Erythroblast (primary cell): Measurements from ENCODE around the gene CDHR3.
"Not testable (repeated sequence)": the region's sequence is repeated elsewhere in the genome, so short reads cannot be mapped to it uniquely, and the experiment has no call there.

Experiments
- DNase-seq, 2 experiments: peaks; one replicate each; lab custom pipeline; 2025; lab: John Stamatoyannopoulos, UW
- GATA1 ChIP-seq: IDR thresholded peaks from 2 replicates; pipeline ENCODE4 v1.6.1; 2011; ENCODE audit warnings: low read depth, mild to moderate bottlenecking, control low read depth, low read length, moderate library complexity
- POLR2A ChIP-seq: IDR thresholded peaks from 2 replicates; pipeline ENCODE4 v1.6.1; 2011; ENCODE audit warnings: mild to moderate bottlenecking, low read length

The CDHR3 gene

DNA sequence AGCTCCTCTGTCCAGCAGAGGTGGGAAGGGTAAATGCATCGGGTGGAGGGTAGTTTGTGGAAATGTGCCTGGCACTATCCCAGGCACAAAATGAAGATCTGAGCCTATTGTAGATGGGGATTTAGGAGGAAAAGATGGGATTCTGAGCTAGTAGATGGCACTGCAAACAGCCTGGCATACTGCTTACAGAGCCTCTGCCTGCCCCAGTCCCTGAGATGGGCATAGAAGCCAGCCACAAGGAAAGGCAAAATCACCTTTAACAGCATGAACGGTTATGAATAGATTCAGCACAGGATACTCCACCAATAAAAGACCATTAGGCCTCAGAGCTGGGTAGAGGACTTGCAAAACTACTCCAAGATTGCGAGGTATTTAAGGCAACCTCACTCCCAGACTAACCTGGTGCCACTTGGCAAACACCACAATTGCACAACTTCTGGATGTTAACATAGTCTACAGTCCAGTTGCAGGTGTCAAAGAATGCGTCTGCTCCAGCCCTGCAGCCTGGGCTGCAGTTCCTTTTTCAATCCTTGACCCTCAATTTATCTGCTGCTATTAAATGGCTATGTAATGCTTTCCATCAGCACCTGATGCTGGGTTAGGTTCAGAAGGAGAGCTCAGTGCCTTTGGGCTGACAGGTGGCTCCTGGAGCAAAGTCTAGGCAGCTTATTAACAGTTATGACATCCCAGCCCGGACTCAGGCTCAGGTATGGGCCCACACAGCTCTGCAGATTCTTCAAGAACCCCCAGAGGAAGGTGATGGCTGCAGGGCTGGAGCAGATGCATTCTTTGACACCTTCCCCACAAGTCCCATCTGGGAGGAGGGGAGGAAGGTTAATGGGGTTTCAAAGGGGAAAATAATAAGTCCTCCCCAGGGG, 34.0 kb downstream of the CDHR3 start:
- no peak for DNase-seq
- no peak for TF ChIP-seq POLR2A

DNA sequence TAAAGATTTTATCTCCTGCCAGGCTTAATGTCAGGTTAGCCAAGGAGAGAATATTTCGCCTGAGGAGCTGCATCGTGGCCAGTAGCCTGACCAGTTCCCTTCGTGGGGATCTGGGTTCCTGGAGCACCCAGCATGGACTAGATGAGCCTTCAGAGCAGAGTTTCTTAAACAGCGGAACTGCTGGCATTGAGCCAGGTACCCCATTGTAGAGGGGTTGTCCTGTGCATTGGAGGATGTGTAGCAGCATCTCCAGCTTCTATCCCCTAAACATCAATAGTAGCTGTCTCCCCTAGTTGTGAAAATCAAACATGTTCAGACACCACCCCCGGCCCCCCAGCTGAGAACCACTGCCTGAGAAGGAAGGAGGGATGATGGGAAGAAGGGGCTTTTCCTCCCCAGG, 36.2 kb downstream of the CDHR3 start:
- TF ChIP-seq GATA1 (no peak), POLR2A (no peak)
- no peak for DNase-seq

DNA sequence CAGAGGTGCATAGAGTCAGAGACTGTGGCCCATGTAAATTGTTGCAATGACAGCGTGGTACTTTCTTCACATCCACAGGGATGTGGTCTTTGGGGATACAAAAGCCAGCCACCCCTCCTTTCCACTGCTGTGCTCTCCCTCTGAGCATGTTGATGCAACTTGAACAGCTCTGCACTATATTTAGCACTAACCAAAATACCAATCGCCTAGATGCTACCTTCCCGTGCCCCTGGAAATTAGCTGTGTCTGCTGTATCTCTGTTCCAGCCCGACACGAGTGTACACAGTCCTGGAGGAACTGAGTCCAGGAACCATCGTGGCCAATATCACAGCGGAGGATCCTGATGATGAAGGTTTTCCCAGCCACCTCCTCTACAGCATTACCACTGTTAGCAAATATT, 38.1 kb downstream of the CDHR3 start:
- TF ChIP-seq GATA1 = no peak
- TF ChIP-seq POLR2A = no peak
- DNase-seq = no peak

DNA sequence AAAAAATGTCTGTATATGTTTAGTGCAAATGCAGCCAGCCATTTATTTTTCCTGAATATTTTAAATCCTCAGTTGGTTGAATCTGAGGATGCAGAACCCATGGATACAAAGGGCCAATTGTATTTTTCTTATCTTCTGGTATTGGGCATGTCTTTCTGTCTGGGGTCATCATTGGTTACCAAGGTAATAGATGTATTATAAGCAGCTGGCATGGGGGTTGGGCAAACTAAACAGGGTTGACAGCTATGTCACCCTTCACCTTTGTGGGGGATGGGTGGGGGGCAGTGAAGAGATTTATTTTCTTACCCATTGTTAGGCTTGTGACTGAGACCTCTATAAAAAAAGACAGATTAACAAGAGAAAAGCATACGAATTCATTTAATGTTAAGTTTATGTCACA, 38.8 kb downstream of the CDHR3 start:
- TF ChIP-seq GATA1 (no peak), POLR2A (no peak)
- no peak for DNase-seq

DNA sequence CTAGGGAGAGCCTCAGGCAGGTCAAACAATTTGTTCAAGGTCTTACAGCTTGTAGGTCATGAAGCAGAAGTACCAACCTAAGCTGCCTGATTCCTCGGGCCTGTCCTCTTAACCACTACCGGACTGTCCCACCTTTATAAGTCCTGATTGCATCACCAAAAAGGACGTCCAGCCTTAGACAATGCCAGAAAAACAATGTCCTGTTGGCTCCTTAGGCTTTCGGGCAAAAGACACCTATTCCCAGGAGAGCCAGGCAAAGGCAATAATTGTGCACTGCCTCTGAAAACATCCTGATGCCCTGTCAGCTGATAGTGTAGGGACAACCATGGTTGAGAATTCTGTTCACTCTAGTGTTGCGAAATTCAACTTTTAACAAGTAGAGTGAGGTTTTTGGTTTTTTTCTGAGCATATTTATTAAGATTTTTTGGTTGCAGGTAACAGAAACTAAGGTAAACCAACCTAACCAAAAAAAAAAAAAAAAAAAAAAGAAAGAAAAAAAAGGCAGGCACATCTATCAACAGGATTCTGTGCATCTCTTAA, 40.5 kb downstream of the CDHR3 start:
- TF ChIP-seq POLR2A (no peak), GATA1 (no peak)
- DNase-seq = no peak

DNA sequence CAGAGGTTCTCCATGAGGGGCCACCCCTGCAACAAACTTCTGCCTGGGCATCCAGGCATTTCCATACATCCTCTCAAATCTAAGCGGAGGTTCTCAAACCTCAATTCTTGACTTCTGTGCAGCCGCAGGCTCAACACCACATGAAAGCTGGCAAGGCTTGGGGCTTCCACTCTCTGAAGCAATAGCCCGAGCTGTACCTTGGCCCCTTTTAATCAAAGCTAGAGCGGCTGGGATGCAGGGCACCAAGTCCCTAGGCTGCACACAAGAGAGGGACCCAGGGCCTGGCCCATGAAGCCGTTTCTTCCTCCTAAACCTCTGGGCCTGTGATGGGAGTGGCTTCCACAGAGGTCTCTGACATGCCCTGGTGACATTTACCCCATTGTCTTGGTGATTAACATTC, 43.8 kb downstream of the CDHR3 start:
- no peak for DNase-seq
- TF ChIP-seq GATA1 = no peak
- no peak for TF ChIP-seq POLR2A

DNA sequence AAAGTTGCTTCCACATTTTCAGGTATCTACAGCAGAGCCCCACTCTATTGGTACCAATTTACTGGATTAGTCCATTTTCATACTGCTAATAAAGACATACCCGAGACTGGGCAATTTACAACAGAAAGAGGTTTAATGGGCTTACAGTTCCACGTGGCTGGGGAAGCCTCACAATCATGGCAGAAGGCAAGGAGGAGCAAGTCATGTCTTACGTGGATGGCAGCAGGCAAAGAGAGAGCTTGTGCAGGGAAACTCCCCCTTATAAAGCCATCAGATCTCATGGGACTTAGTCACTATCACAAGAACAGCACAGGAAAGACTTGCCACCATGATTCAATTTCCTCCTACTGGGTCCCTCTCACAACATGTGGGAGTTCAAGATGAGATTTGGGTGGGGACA, 44.7 kb downstream of the CDHR3 start:
- not testable (repeated sequence) for DNase-seq

DNA sequence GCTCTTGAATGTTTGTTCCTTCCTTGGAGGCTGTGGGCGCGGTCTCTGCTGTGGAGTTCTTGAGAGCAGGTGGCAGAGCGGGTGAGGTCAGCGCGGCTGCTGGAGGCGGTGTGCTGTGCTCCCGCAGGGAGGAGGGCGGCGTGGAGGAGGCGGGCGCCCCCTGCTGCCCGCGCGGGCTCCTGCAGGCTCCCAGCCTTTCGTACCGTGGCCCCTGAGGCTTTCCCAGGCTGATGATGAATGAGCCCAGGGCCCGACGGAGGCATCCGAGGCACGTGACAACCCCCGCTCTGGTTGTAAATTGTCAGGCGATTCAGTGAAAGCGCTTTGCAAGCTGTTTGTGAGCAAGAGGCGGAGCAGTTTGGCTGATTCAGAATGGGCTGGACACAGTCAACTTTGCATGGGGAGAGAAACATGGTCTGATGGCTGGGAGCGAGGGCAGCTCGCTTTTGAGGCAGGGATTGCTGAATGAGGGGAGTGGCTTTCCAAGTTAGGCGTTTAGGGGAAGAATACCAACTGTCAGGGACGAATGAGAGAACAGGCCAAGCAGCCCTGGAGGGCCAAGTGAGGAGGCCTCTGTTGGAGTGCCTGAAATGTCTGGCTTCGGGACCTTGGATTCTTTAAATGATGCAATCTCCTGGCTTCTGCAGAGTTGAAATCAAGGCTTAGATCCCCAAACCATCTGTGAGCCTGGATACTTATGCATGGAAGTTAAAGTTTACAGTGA, 46.6 kb downstream of the CDHR3 start:
- TF ChIP-seq GATA1 = no peak
- no peak for TF ChIP-seq POLR2A
- DNase-seq = peak; percentile 71 to 81

DNA sequence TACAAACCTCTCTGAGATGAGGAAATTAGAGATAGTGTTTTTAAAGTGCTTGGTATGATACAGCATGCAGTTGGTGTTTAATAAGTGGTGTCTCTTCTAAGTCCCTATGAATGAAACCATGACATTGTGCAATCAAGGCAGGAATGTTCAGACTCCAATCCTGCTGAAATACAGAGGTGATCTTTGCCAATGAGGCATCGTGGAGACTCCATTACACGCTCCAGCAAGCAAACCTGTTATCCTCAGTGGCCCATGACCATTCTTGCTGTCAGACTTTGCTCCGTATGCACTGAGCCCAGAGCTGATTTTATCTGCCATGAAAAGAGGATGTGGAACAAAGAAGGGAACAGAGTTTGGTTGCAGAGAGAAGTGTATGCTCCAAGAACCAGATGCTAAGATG, 47.3 kb downstream of the CDHR3 start:
- TF ChIP-seq GATA1 = no peak
- no peak for TF ChIP-seq POLR2A
- no peak for DNase-seq

DNA sequence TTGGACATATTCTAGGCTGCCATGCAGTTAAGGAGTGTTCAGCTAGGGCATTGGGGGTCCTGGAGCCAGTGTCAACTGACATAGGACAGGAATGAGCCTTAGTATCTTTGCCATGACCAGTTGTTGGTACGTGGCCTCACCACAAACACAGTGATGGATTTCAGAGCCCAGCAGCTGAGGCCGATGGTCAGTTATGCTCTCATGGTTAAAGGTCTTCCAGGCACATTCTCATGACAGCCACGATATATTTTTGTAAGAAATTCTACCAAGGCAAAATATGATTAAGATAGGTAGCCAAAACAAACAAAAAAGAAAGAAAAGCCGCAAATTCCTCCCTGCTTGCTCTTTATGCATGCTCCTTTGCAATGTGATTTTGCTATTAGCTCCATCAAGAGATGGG, 47.8 kb downstream of the CDHR3 start:
- no peak for TF ChIP-seq GATA1
- TF ChIP-seq POLR2A = no peak
- DNase-seq = no peak

DNA sequence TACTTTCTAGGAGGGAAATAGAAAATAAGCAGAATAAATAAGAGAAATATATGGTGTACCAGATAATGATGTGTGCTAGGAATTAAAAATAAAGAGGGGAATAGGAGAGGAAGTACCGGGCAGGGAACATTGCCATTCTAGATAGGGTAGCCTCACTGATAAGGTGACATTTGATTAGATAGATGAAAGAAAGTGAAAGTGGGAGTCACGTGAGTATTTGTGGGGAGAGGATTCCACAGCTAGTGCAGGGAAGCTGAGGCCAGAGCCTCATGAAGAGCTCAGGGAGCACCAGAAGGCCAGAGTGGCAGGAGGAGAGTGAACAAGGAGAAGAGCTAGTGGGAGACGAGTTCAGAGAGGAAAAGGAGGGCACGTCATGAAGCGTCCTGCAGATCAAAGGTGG, 49.1 kb downstream of the CDHR3 start:
- no peak for DNase-seq
- TF ChIP-seq POLR2A = no peak
- TF ChIP-seq GATA1 = no peak

DNA sequence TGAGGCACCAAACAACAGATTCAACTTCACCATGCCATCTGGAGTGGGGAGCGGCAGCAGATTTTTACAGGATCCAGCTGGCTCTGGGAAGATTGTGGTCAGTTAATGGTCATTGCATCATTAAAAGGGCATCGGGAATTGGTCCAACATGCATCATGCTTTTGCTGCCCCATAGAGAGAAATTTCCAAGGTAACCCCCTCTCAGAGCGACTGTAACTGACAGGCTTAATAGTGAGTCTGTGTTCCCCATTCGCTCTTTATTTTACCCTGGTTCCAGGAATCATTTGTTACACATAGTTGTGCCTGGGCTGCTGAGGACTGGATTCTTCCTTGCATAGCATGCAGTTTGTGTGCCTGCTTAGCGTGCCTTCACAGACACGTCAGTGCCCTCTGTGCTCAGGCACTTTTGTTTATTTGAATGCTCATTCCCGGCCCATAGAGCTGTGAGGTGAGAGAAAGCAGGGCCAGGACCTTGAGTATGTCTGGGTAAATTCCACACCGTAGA, 49.9 kb downstream of the CDHR3 start:
- DNase-seq = no peak
- TF ChIP-seq POLR2A = no peak
- TF ChIP-seq GATA1 = no peak

DNA sequence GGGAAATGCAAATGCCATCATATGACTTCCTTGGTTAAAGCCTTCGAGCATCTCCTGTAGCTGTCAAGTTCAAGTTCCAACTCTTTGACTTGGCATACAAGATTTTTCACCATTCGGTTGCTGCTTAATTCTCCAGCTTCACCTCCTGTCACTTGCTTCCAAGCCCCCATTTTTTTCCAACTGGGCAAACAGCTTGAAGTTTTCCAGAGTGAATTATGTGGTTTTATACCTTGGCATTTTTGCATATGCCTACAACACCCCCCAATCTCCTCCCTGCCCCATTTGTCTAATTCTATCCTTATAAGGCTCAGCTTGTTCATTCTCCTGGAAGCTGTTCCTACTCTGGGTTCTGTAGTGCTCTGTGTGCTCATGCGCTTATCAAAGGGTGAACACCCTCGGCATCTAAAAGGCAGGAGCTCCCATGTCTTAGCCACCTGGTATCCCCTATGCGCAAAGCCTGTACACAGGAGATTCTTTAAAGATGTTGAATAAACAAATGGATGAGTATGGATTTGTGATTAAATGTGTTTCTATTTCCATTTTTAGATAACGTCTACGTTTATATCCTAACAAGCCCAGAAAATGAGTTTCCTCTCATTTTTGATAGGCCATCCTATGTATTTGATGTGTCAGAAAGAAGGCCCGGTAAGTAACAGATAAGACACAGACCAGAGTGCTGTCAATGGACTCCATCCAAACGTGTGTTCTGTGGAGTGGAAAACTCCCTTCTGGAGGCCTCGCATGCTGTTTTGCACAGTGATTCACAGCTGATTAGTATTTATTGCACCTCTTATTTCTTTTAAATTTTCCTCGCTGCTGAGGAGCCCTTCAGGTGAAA, 52.5 kb downstream of the CDHR3 start:
- no peak for TF ChIP-seq GATA1
- DNase-seq = peak; percentile 54 to 56
